HepG2 (cell line): ENCODE measurements around the gene LASP1. TPM values are rescaled to one million over a fixed set of nuclear protein-coding genes. Genes with fewer than 3 reads are reported as not detected.
A peak's percentile ranks its signal among the peaks of the same experiment; 100 is the strongest.

ENCODE experiments used
- CBX2 ChIP-seq, 2 experiments: fragments of 200-600 bp in 1 of 2; sonication (generic); formaldehyde crosslinking in 1 of 2; IDR thresholded peaks; 2 replicates each; pipeline versions ENCODE4 v1.7.0 to v1.8.1; 2018 to 2022; ENCODE audit warnings: low read depth in 2 of 2, low read length in 1 of 2, mild to moderate bottlenecking in 1 of 2, missing genetic modification reagents in 1 of 2
- ERF ChIP-seq: IDR thresholded peaks from 2 replicates; pipeline ENCODE4 v1.6.1; 2018; ENCODE audit warnings: missing biosample characterization, missing genetic modification reagents
- ESRRA ChIP-seq: sonication (generic); formaldehyde crosslinking; IDR thresholded peaks from 2 replicates; pipeline ENCODE4 v1.5.1; 2020; ENCODE audit warnings: mild to moderate bottlenecking, low read depth, missing genetic modification reagents
- HNRNPUL1 ChIP-seq: fragments of 200-400 bp; formaldehyde crosslinking; IDR thresholded peaks from 2 replicates; pipeline ENCODE4 v1.6.1; 2017; ENCODE audit warnings: low read depth, mild to moderate bottlenecking, low read length, moderate library complexity
- KDM5B ChIP-seq: sonication (generic); formaldehyde crosslinking; IDR thresholded peaks from 2 replicates; pipeline ENCODE4 v1.4.0; 2020; ENCODE audit warnings: missing genetic modification reagents, mild to moderate bottlenecking, borderline replicate concordance
- KLF13 ChIP-seq: sonication (generic); formaldehyde crosslinking; IDR thresholded peaks from 2 replicates; pipeline ENCODE4 v1.4.0; 2020; ENCODE audit warnings: mild to moderate bottlenecking, missing genetic modification reagents
- MAFG ChIP-seq: sonication (generic); formaldehyde crosslinking; IDR thresholded peaks from 2 replicates; pipeline ENCODE4 v1.5.1; 2020; ENCODE audit warnings: mild to moderate bottlenecking, missing genetic modification reagents
- MEIS2 ChIP-seq: sonication (generic); formaldehyde crosslinking; IDR thresholded peaks from 2 replicates; pipeline ENCODE4 v1.9.0; 2021; ENCODE audit warnings: mild to moderate bottlenecking, missing genetic modification reagents
- PHF5A ChIP-seq: IDR thresholded peaks from one replicate; pipeline ENCODE4 v1.6.1; 2018; ENCODE audit warnings: low read depth, missing genetic modification reagents; ENCODE audit not compliant: unreplicated experiment
- PITX1 ChIP-seq: sonication (generic); formaldehyde crosslinking; IDR thresholded peaks from 2 replicates; pipeline ENCODE4 v1.5.1; 2020; ENCODE audit warnings: mild to moderate bottlenecking, missing genetic modification reagents
- TEAD2 ChIP-seq: sonication (generic); formaldehyde crosslinking; IDR thresholded peaks from 2 replicates; pipeline ENCODE4 v1.9.0; 2021; ENCODE audit warnings: missing genetic modification reagents
- ZFP41 ChIP-seq: sonication (generic); formaldehyde crosslinking; IDR thresholded peaks from 2 replicates; pipeline ENCODE4 v1.4.0; 2020; ENCODE audit warnings: mild to moderate bottlenecking, missing genetic modification reagents, borderline replicate concordance
- ZNF30 ChIP-seq: sonication (generic); formaldehyde crosslinking; IDR thresholded peaks from 2 replicates; pipeline ENCODE4 v1.5.0; 2020; ENCODE audit warnings: mild to moderate bottlenecking, missing genetic modification reagents
- ZNF326 ChIP-seq: sonication (generic); formaldehyde crosslinking; IDR thresholded peaks from 2 replicates; pipeline ENCODE4 v1.4.0; 2020; ENCODE audit warnings: missing genetic modification reagents, borderline replicate concordance
- ZNF776 ChIP-seq: sonication (generic); formaldehyde crosslinking; IDR thresholded peaks from 2 replicates; pipeline ENCODE4 v1.4.0; 2020; ENCODE audit warnings: mild to moderate bottlenecking, missing genetic modification reagents
- polyA plus RNA-seq, 8 experiments: library from polyadenylated mRNA; depleted of rRNA in 3 of 8; stranded (reverse) in 7 of 8; unstranded in 1 of 8; fragments of >200 nt; fragmentation: Illumina TruSeq in 4 of 8; extraction: Trizol in 4 of 8; gene quantifications; 2 replicates each; pipeline versions ENCODE4 v1.2.1 to v1.2.3, GENCODE V29; 2011 to 2016; ENCODE audit warnings: low read depth in 4 of 8, missing spikeins in 1 of 8, mixed read lengths in 1 of 8; ENCODE audit not compliant: insufficient read depth in 1 of 8
- total RNA-seq, 5 experiments: library from RNA; depleted of rRNA; stranded (reverse); fragments of >200 nt; fragmentation: Illumina TruSeq; extraction: Trizol; gene quantifications; 2 replicates each; pipeline ENCODE4 v1.2.3, GENCODE V29; 2016; ENCODE audit warnings: low read depth in 1 of 5
- TF ChIP-seq, protein P1 (sequence below): sonication (generic); formaldehyde crosslinking; conservative IDR thresholded peaks from 2 replicates; pipeline ENCODE4 v1.4.0; 2020; ENCODE audit warnings: mild to moderate bottlenecking, missing genetic modification reagents, moderate library complexity
- TF ChIP-seq, protein P2 (sequence below): sonication (generic); formaldehyde crosslinking; IDR thresholded peaks from 2 replicates; pipeline ENCODE4 v1.4.0; 2020; ENCODE audit warnings: missing genetic modification reagents
- TF ChIP-seq, protein P3 (sequence below), 2 experiments: IDR thresholded peaks; 2 replicates each; pipeline ENCODE4 v1.6.1; 2011 to 2012; ENCODE audit warnings: low read length in 2 of 2, borderline replicate concordance in 1 of 2, low read depth in 1 of 2, mild to moderate bottlenecking in 1 of 2, moderate library complexity in 1 of 2
- TF ChIP-seq, protein P4 (sequence below): sonication (generic); formaldehyde crosslinking; conservative IDR thresholded peaks from 2 replicates; pipeline ENCODE4 v1.8.1; 2023; ENCODE audit warnings: missing genetic modification reagents
- TF ChIP-seq, protein P5 (sequence below): sonication (generic); formaldehyde crosslinking; IDR thresholded peaks from 2 replicates; pipeline ENCODE4 v1.4.0; 2020; ENCODE audit warnings: mild to moderate bottlenecking, missing genetic modification reagents

The LASP1 gene
- total and polyA plus RNA-seq, 2 of the 13 experiments (the other 11 are each of a cell fraction or from before 2014, with no cell fraction given): 70.1 to 97.0 TPM

DNA sequence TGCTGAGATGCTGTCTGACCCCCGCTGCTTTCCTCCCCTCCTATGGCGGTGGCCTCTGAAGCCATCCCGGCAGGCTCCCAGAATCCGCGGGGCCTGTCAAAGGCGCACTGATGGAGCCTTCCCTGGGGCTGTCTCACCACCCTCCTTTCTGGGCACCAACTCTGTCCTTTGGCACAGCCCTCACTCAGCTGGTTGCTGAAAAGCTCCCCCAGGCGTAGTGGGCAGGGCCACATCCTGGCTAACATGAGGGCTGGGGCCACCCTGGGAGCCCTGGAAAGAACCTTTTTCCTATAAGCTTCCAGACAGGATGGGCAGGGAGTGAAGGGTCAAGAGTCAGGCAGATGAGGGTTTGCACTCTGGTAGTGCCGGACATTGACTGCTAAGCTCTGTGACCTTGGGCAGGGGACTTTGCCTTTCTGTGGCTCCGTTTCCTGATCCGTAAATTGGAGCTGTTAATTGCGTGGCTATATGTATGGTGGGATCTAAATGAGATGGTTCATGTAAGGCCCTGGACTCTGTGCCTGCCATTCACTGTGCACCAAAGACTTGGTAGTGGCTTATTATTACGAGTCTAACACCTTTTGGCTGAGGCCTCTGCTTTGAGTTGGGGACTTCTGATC lies 27.9 kb downstream of the LASP1 start (continued):
- TF ChIP-seq ZNF776 (CRISPR knock-in tag) (no peak), KLF13 (no peak), MEIS2 (CRISPR knock-in tag) (no peak), MAFG (CRISPR knock-in tag) (no peak), TEAD2 (CRISPR knock-in tag) (no peak), HNRNPUL1 (no peak), ZNF326 (CRISPR knock-in tag) (no peak), PITX1 (CRISPR knock-in tag) (peak; percentile 75), CBX2 (IDR thresholded peaks at IDR 0.05; ENCODE audit: low read depth, low read length) (no peak), CBX2 (CRISPR knock-in tag; IDR thresholded peaks at IDR 0.05; ENCODE audit: low read depth) (no peak), ERF (CRISPR knock-in tag) (no peak), PHF5A (CRISPR knock-in tag) (no peak), ESRRA (peak; percentile 95), KDM5B (CRISPR knock-in tag) (no peak), ZFP41 (no peak), ZNF30 (no peak)
- TF ChIP-seq, protein P1, sequence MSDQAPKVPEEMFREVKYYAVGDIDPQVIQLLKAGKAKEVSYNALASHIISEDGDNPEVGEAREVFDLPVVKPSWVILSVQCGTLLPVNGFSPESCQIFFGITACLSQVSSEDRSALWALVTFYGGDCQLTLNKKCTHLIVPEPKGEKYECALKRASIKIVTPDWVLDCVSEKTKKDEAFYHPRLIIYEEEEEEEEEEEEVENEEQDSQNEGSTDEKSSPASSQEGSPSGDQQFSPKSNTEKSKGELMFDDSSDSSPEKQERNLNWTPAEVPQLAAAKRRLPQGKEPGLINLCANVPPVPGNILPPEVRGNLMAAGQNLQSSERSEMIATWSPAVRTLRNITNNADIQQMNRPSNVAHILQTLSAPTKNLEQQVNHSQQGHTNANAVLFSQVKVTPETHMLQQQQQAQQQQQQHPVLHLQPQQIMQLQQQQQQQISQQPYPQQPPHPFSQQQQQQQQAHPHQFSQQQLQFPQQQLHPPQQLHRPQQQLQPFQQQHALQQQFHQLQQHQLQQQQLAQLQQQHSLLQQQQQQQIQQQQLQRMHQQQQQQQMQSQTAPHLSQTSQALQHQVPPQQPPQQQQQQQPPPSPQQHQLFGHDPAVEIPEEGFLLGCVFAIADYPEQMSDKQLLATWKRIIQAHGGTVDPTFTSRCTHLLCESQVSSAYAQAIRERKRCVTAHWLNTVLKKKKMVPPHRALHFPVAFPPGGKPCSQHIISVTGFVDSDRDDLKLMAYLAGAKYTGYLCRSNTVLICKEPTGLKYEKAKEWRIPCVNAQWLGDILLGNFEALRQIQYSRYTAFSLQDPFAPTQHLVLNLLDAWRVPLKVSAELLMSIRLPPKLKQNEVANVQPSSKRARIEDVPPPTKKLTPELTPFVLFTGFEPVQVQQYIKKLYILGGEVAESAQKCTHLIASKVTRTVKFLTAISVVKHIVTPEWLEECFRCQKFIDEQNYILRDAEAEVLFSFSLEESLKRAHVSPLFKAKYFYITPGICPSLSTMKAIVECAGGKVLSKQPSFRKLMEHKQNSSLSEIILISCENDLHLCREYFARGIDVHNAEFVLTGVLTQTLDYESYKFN (CRISPR knock-in tag): peak; percentile 79
- TF ChIP-seq, protein P2, sequence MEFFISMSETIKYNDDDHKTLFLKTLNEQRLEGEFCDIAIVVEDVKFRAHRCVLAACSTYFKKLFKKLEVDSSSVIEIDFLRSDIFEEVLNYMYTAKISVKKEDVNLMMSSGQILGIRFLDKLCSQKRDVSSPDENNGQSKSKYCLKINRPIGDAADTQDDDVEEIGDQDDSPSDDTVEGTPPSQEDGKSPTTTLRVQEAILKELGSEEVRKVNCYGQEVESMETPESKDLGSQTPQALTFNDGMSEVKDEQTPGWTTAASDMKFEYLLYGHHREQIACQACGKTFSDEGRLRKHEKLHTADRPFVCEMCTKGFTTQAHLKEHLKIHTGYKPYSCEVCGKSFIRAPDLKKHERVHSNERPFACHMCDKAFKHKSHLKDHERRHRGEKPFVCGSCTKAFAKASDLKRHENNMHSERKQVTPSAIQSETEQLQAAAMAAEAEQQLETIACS (CRISPR knock-in tag): no peak
- TF ChIP-seq, protein P3, sequence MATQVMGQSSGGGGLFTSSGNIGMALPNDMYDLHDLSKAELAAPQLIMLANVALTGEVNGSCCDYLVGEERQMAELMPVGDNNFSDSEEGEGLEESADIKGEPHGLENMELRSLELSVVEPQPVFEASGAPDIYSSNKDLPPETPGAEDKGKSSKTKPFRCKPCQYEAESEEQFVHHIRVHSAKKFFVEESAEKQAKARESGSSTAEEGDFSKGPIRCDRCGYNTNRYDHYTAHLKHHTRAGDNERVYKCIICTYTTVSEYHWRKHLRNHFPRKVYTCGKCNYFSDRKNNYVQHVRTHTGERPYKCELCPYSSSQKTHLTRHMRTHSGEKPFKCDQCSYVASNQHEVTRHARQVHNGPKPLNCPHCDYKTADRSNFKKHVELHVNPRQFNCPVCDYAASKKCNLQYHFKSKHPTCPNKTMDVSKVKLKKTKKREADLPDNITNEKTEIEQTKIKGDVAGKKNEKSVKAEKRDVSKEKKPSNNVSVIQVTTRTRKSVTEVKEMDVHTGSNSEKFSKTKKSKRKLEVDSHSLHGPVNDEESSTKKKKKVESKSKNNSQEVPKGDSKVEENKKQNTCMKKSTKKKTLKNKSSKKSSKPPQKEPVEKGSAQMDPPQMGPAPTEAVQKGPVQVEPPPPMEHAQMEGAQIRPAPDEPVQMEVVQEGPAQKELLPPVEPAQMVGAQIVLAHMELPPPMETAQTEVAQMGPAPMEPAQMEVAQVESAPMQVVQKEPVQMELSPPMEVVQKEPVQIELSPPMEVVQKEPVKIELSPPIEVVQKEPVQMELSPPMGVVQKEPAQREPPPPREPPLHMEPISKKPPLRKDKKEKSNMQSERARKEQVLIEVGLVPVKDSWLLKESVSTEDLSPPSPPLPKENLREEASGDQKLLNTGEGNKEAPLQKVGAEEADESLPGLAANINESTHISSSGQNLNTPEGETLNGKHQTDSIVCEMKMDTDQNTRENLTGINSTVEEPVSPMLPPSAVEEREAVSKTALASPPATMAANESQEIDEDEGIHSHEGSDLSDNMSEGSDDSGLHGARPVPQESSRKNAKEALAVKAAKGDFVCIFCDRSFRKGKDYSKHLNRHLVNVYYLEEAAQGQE (IDR thresholded peaks at IDR 0.05; ENCODE audit: borderline replicate concordance in 1 of 2, low read depth in 1 of 2, low read length in 2 of 2): no peak
- TF ChIP-seq, protein P4, sequence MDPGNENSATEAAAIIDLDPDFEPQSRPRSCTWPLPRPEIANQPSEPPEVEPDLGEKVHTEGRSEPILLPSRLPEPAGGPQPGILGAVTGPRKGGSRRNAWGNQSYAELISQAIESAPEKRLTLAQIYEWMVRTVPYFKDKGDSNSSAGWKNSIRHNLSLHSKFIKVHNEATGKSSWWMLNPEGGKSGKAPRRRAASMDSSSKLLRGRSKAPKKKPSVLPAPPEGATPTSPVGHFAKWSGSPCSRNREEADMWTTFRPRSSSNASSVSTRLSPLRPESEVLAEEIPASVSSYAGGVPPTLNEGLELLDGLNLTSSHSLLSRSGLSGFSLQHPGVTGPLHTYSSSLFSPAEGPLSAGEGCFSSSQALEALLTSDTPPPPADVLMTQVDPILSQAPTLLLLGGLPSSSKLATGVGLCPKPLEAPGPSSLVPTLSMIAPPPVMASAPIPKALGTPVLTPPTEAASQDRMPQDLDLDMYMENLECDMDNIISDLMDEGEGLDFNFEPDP (CRISPR knock-in tag): no peak
- TF ChIP-seq, protein P5, sequence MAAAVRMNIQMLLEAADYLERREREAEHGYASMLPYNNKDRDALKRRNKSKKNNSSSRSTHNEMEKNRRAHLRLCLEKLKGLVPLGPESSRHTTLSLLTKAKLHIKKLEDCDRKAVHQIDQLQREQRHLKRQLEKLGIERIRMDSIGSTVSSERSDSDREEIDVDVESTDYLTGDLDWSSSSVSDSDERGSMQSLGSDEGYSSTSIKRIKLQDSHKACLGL (CRISPR knock-in tag): no peak
